ENCODE data around the gene RFC5. TPM values are rescaled to one million over a fixed set of nuclear protein-coding genes. Genes with fewer than 3 reads are reported as not detected.

RFC5 gene
- total and polyA plus RNA-seq, 2 of the 8 experiments (the other 6 are each of a cell fraction or from before 2014, with no cell fraction given), result 34.4 to 40.6 TPM

DNA sequence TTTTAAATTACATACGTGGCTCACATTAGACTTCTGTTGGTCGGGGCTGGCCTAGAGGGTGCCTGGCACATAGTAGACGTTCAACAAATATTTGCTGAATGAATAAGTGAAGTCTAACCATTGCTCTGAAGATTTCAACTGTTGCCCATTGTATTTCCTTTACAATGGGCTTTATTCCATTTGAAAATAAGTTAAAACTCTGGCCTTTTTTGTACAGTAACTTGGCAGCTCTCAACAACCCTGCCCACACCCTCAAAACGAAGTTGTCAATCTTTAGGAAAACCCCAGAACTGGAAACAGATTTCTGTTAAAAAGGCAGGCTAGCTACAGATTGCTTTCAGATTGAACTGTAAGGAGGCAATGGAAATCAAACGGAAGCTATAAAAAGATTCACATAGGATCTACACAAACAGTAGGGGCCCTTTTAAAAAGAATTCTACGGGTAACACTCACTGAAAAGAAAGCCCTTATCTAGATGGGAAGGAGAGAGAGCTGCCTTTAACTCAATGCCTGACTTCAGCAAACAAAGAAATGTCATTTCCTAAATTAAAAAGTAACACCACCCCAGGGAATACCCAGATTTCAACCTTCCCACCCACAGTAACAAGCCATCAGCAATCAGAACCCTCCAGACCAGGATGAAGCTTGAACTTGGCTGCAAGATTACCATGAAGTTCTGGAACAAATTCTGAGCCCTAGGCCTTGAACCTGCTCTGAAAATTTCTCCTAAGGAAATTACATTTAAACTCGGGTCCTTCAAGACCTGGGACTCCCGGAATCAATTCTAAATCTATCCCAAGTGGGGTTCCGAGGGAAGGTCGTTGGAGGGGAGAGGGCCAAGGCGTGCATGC lies 43.1 kb downstream of the RFC5 start:
- Histone ChIP-seq H2BK20ac (ENCODE audit: low read length) (no peak overlapping the region), H3K4me2 (ENCODE audit: insufficient read depth in 1 of 2, low read depth in 2 of 2, low read length in 2 of 2) (peak overlapping the region; percentile 85 to 98), H3K4me1 (replicated peaks in 1 of 4; ENCODE audit: control insufficient read depth in 3 of 4, insufficient read depth in 4 of 4, low read length in 3 of 4) (peaks cover 3 to 10% (median 6%) of the 10 kb centered on the region in 4 experiments; a peak in 6 of 7 replicates), H4K20me1 (replicated peaks in 1 of 2; ENCODE audit: control insufficient read depth in 1 of 2, insufficient read depth in 2 of 2, low read length in 2 of 2) (peaks cover 0 to 4% of the 10 kb centered on the region in 2 experiments), H2BK12ac (ENCODE audit: low read depth, low read length) (no peak overlapping the region; the same call in 1 of the 2 replicates), H3K36me3 (ENCODE audit: control insufficient read depth in 2 of 4, insufficient read depth in 4 of 4, low read length in 3 of 4) (peaks cover 0 to 3% (median 0%) of the 10 kb centered on the region in 4 experiments; a peak in 1 of 8 replicates), H3K56ac (replicated peaks; ENCODE audit: insufficient read length, low read depth, low read length) (no peak overlapping the region), H2AK5ac (ENCODE audit: low read depth, low read length) (no peak overlapping the region), H4K8ac (ENCODE audit: extremely low read depth, insufficient read depth, low read length) (no peak overlapping the region), H3K23me2 (ENCODE audit: low read depth, low read length) (peaks cover 7% of the 10 kb centered on the region; the same call in 1 of the 2 replicates), H3K18ac (ENCODE audit: extremely low read depth, low read length) (0 out of 2 replicates have a peak overlapping the region, but pooled peaks have one; percentile 3), H3K79me2 (ENCODE audit: control insufficient read depth in 1 of 2, insufficient read depth in 2 of 2, low read length in 2 of 2) (peaks cover 0 to 45% of the 10 kb centered on the region in 2 experiments; a peak in 2 of 4 replicates), H3K14ac (ENCODE audit: insufficient read length) (no peak overlapping the region), H2BK15ac (ENCODE audit: low read length) (no peak overlapping the region), H4K91ac (replicated peaks; ENCODE audit: insufficient read length, low read length) (no peak overlapping the region), H3K9me3 (ENCODE audit: insufficient read depth in 2 of 2, low read depth in 1 of 2, low read length in 1 of 2) (no peaks in the 10 kb centered on the region), H3K9ac (replicated peaks in 1 of 4; ENCODE audit: extremely low read depth in 1 of 4, low read depth in 3 of 4, low read length in 3 of 4) (peak overlapping the region in 1 of 4 experiments; percentile 43; a peak in 1 of 7 replicates), H3K4me3 (ENCODE audit: extremely low read depth in 1 of 4, insufficient read depth in 2 of 4, low read depth in 3 of 4, low read length in 4 of 4) (peak overlapping the region; percentile 69 to 90 (median 75)), H4K5ac (ENCODE audit: insufficient read length, low read depth, low read length) (no peak overlapping the region), H3K27me3 (replicated peaks in 1 of 4; ENCODE audit: control insufficient read depth in 3 of 4, extremely low read depth in 1 of 4, insufficient read depth in 3 of 4, low read length in 3 of 4) (no peaks in the 10 kb centered on the region), H3K79me1 (ENCODE audit: low read depth, low read length) (peaks cover 8% of the 10 kb centered on the region), H3K23ac (ENCODE audit: insufficient read length) (no peak overlapping the region), H3K4ac (replicated peaks; ENCODE audit: insufficient read length, low read depth, low read length) (no peak overlapping the region), H2AFZ (ENCODE audit: low read length) (no peak overlapping the region), H2BK5ac (ENCODE audit: low read depth, low read length) (no peak overlapping the region), H3K27ac (ENCODE audit: low read depth, low read length) (no peak overlapping the region), H2BK120ac (replicated peaks; ENCODE audit: low read depth, low read length) (no peak overlapping the region)
- 45% methylated on average over 11 of the region's 11 CpGs; no CpG with 5 or more reads in 1 of the 2 experiments for WGBS, 2 experiments (ENCODE audit: extremely low coverage in 1 of 2, insufficient coverage in 1 of 2, insufficient read length in 1 of 2, insufficient replicate concordance in 2 of 2, low coverage in 1 of 2, low lambda C conversion rate in 2 of 2, missing lambda C conversion rate in 1 of 2)
- FAIRE-seq (no peak), DNase-seq (ENCODE audit: low read depth in 1 of 2, low spot score in 2 of 2) (no peak)
- POLR2A ChIA-PET (ENCODE audit: partially characterized antibody), result interaction anchor here (0.9 to 12.8 kb wide), 6 partner anchors 8 to 43 kb away, joined by 3 to 103 read pairs (median 10); partner anchors contain the start of gene VSIG10
- CTCF ChIA-PET (ENCODE audit: partially characterized antibody), result interaction anchor here (0.7 kb wide), 1 partner anchor 116 kb away, joined by 3 read pairs; no protein-coding TSS in a partner anchor
- TF ChIP-seq BRCA1 (IDR thresholded peaks at IDR 0.05; ENCODE audit: low read depth, low read length) (no peak), SP1 (IDR thresholded peaks at IDR 0.05; ENCODE audit: low read depth, low read length) (no peak), TBP (IDR thresholded peaks at IDR 0.05; ENCODE audit: low read depth, low read length) (no peak), TCF12 (IDR thresholded peaks at IDR 0.05; ENCODE audit: low read depth, low read length) (no peak), KDM4A (IDR thresholded peaks at IDR 0.05; ENCODE audit: low read depth, low read length, severe bottlenecking) (no peak), CREB1 (IDR thresholded peaks at IDR 0.05) (no peak), SAP30 (IDR thresholded peaks at IDR 0.05; ENCODE audit: insufficient read depth, insufficient replicate concordance, low read length) (no peak), TAF7 (optimal IDR thresholded peaks at IDR 0.05; ENCODE audit: borderline replicate concordance, low read depth, low read length) (no peak), CBX8 (IDR thresholded peaks at IDR 0.05; ENCODE audit: borderline replicate concordance, low read depth, low read length) (no peak), BACH1 (IDR thresholded peaks at IDR 0.05; ENCODE audit: low read length) (no peak), RXRA (IDR thresholded peaks at IDR 0.05; ENCODE audit: insufficient read depth, low read depth, low read length) (no peak), HDAC2 (IDR thresholded peaks at IDR 0.05; ENCODE audit: borderline replicate concordance in 1 of 2, low read depth in 2 of 2, low read length in 2 of 2) (no peak)
